GM18873 (cell line): Measurements from ENCODE around the gene MDH2.
"Not testable (repeated sequence)": the region's sequence is repeated elsewhere in the genome, so short reads cannot be mapped to it uniquely, and the experiment has no call there.

Source experiments
- ATAC-seq: cut with Tn5 transposase; IDR thresholded peaks from one replicate; pipeline ENCODE4 v1.9.1; 2021; ENCODE audit warnings: mild to moderate bottlenecking, moderate library complexity, moderate number of reproducible peaks; ENCODE audit not compliant: unreplicated experiment, low FRiP score

MDH2 gene

GRCh38 chr7:76047811-76048667 is at the start of gene MDH2, which contains the start of gene STYXL1:
Gene MDH2, plus strand, starts transcription at chr7:76048106. Its CDS starts 55 bp downstream, at chr7:76048161.
Gene STYXL1, minus strand, starts transcription at chr7:76048000. Its CDS starts 17,477 bp downstream, at chr7:76030523.
- ATAC-seq: peak; percentile 92

GRCh38 chr7:76000566-76000965 is 47.3 kb upstream of the MDH2 start:
- ATAC-seq: no peak

- ATAC-seq: no peak
Measured at GRCh38 chr7:76002139-76002538, 45.8 kb upstream of the MDH2 start.

- ATAC-seq: no peak
Measured at GRCh38 chr7:76002822-76003221, 45.1 kb upstream of the MDH2 start.

- ATAC-seq: no peak
Measured at GRCh38 chr7:76003351-76003750, 44.6 kb upstream of the MDH2 start.

- not testable (repeated sequence) for ATAC-seq
Measured at GRCh38 chr7:76005004-76005403, 42.9 kb upstream of the MDH2 start.

- no peak for ATAC-seq
Measured at GRCh38 chr7:76008156-76008687, 39.7 kb upstream of the MDH2 start.

GRCh38 chr7:76009672-76010600 is 38.0 kb upstream of the MDH2 start:
- no peak for ATAC-seq

GRCh38 chr7:76011442-76011861 is 36.5 kb upstream of the MDH2 start:
- no peak for ATAC-seq

- no peak for ATAC-seq
Measured at GRCh38 chr7:76016191-76016947, 31.5 kb upstream of the MDH2 start.

- not testable (repeated sequence) for ATAC-seq
Measured at GRCh38 chr7:76018520-76018919, 29.4 kb upstream of the MDH2 start.

GRCh38 chr7:76020031-76020714 is 27.7 kb upstream of the MDH2 start:
- ATAC-seq: no peak

GRCh38 chr7:76022026-76022780 is 25.7 kb upstream of the MDH2 start:
- ATAC-seq: no peak

GRCh38 chr7:76023002-76023401 is 24.9 kb upstream of the MDH2 start:
- ATAC-seq: no peak

GRCh38 chr7:76029682-76030081 is 18.2 kb upstream of the MDH2 start:
- ATAC-seq: not testable (repeated sequence)

GRCh38 chr7:76031964-76032363 is 15.9 kb upstream of the MDH2 start:
- no peak for ATAC-seq

GRCh38 chr7:76037310-76037709 is 10.6 kb upstream of the MDH2 start:
- ATAC-seq: no peak

GRCh38 chr7:76040126-76040525 is 7.8 kb upstream of the MDH2 start:
- no peak for ATAC-seq

- no peak for ATAC-seq
Measured at GRCh38 chr7:76044375-76044865, 3.5 kb upstream of the MDH2 start.
